ENCODE data around the gene CCDC137.

- TF ChIP-seq POLR2A (IDR thresholded peaks at IDR 0.05) (no peak), CTCF (IDR thresholded peaks at IDR 0.05) (no peak)
Measured at GRCh38 chr17:81690066-81690465, 23.5 kb downstream of the CCDC137 start.

Data from thyroid gland (tissue), 4 donors.